Fibroblast of skin of left biceps (primary cell): ENCODE measurements around the gene GRIK1.
"Not testable (repeated sequence)": the region's sequence is repeated elsewhere in the genome, so short reads cannot be mapped to it uniquely, and the experiment has no call there.

Source experiments
- DNase-seq, 2 experiments: peaks; one replicate each; pipeline ENCODE4 v3.0.0-alpha.2; 2013; ENCODE audit warnings: low read depth in 2 of 2

The GRIK1 gene

DNA sequence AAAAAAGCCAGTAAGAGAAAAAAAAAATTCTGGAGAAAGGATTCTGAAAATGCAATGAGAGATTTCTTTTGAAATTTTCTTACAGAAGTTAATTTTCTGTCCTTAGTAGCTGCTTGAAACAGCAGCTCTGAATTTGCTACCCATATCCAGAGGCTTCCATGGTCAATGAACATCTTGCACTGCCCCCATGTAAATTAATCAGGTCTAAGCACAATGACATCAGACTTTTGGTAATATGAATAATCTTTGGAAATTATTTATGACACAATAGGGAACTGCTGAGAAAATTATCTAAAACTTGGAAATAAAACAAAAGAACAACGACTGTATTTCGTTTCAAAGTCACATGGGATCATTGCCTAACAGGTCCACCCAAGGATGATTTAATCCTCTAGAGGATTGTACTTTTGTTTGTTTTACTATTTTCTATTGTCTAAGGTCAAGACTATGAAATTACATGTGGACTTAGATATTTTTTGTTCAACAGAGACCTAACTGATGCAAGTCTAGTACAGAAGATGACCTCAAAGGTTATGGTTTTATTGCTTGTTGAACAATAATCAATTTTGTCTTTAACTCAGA lies 328.9 kb downstream of the GRIK1 start:
- no peak for DNase-seq

GRCh38 chr21:29606613-29607012 lies 333.2 kb downstream of the GRIK1 start:
- DNase-seq = no peak

- DNase-seq = not testable (repeated sequence)
These were observed 334.6 kb downstream of the GRIK1 start for GRCh38 chr21:29605219-29605618.

DNA sequence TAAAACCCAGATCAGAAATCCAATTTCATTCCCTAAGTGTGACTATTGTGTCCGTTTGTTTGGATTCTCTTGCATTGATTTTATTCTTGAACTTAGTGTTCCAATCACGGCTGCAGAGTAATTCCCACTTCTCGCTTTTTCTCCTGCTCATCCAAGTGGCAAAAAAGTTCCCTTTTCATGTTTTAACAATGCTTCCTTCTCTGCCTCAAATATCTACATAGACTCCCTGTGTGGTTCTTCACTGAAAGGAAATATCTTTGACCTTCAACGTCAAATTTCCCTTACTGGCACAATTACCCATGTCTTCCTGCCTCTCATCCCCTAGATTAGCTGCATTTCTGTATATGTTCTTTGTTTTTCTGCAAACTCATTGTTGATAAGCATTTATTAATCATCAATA lies 335.7 kb downstream of the GRIK1 start:
- no peak for DNase-seq

- no peak for DNase-seq
These were observed 338.7 kb downstream of the GRIK1 start for GRCh38 chr21:29601047-29601446.

- no peak for DNase-seq
These were observed 353.1 kb downstream of the GRIK1 start for GRCh38 chr21:29586696-29587095.

- no peak for DNase-seq
These were observed 354.3 kb downstream of the GRIK1 start for GRCh38 chr21:29585462-29585861.

DNA sequence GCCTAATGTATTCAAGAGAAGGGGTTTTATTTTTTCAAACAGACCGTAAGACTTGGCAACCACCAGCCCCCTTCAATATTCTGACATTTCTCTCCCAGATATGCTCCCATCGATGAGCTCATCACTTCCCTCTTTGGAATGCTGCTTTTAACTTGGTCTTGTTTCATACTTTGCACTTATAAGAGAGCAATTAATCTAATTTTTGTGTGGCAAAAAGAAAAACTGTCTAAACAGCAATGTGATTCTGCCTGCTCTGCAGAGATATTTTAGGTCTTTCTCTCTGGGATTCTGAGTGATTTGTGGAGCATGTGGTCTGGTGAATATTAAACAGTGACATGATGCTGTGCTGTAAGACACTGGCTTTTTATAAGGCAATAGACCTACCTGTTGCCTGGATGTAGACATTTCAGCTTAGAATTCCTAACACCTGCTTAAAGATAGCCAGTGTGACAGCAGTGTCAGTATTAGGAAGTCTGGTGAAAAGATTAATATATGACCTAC lies 356.3 kb downstream of the GRIK1 start:
- DNase-seq = no peak

- DNase-seq = no peak
These were observed 356.9 kb downstream of the GRIK1 start for GRCh38 chr21:29582855-29583254.

- no peak for DNase-seq
These were observed 358.4 kb downstream of the GRIK1 start for GRCh38 chr21:29581393-29581792.

DNA sequence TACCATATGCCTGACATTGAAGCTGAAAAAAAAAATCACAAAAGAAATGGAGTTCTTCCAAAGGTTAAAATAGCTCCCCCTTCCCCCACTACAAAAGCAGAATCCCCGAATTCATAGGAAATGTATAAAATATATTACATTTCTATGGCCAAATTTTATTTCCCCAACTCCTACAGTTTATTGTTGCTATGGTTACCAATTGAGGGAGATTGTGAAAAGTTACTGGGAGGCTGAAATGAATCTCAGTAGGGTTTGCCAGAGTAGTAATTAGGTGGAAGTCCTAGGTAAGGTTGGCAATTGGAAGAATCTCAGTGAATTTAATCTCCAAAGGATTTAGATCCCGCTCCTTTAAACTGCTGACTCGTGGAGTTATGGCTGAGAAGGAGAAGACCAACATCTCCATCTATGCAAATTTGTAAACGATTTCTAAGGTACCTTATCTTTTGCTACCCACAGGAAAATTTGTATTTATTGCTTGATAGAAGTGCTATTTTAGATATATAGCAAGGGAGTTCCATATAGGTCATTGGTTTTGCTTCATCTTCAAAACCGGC lies 359.0 kb downstream of the GRIK1 start:
- DNase-seq = no peak

- DNase-seq = no peak
These were observed 361.5 kb downstream of the GRIK1 start for GRCh38 chr21:29578306-29578705.

GRCh38 chr21:29571949-29572348 lies 367.8 kb downstream of the GRIK1 start:
- no peak for DNase-seq

DNA sequence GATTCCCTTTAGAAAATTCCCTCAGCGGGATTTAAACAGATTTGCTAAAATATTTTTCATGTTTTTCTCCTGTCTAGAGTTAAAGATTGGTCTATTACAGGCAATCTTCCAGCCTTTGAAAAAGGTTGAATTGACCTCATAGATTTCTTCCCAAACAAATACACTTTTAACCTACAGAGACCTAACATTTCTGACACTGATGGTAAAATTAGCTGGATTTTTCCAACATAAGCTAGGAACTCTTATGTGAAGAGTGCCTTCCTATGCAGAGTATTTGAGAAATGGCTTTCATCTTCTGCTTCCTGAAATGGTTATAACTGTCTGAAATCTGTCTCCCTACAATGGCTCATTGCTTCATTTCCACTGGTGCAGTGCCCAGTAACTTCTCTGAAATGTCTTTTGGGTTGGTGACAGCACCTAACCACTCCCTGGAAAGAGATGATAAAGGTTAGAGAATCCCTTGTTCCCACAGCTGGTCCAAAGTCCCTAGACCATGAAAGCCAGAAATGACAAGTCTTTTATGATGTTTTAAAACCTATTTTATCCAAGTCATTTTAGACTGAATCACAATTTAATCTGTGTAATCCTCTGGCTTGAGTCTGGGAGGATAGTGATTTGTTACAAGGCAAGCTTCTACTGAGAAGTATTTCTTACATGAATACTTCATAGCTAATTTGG lies 371.6 kb downstream of the GRIK1 start:
- DNase-seq = no peak

DNA sequence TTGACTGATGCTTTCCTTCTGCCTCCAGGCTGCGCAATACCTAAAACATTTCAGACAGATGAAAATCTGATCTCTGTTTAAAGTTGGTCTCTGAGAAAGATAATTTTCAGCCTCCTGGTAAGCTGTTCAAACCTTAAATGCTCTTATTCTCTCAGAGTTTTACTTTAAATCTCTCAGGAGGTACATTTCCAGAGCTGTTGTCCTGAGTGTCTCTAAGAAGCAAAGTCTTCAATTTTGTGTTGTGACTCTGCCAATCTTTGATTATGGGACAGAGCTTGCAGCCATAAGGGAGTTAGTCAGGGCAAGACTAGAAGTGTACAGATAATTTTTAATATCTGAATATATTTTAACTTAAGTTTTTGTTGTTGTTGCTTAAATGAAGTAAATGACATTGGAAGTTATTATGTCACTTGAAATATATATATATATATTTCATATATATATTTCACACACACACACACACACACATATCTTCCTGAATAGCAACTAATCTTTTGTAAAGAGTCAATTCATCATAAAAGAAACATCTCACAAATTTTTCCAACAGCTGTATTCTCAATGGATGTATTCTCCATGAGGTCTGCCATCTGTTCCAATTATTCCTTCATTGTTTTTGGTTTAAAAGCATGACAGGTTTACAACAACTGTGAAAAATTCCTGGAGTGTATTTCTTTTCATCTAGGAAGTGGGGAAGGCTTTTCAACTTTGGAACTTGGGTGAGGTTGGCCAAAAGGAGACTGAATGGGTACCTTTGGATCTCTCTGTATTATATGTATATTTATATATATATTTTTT lies 381.7 kb downstream of the GRIK1 start:
- no peak for DNase-seq

DNA sequence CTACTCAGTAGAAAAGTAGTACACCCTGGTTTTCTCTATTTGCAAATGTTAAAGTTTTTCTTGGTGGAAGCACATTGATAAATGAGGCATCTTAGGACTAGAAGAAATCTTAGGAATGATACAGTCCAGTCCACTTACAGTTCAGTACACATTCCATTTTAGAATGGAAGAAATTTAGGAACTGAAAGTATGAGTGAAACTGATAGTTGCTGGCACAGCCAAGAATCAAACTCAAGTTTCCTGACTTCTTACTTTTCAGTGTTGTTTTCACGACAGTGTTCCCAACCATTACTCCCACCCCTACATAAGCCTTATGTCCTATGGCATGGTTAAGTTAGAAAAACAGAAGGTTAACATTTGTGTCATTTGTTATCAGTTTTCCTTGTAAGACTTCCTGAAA lies 382.6 kb downstream of the GRIK1 start:
- DNase-seq = no peak

GRCh38 chr21:29555601-29556000 lies 384.2 kb downstream of the GRIK1 start:
- DNase-seq = no peak

DNA sequence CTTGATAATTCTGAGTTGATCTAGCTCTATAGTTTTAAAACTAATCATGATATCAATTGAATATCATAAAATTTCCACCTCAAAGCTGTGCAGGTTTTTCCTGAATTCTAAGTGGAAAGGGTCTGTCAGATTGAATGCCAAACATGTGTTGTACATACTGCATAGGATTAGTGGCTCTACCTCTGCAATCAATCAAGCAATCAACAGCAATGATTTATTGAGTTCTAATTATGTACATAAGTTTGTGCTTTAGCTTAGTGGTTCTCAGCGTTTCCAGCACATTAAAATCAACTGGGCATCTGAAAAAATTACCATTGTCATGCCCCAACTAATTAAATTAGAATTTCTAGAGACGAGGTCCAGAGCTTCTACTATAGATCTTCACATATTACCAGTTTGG lies 389.6 kb downstream of the GRIK1 start:
- peak in 1 of 2 experiments; percentile 7 for DNase-seq

DNA sequence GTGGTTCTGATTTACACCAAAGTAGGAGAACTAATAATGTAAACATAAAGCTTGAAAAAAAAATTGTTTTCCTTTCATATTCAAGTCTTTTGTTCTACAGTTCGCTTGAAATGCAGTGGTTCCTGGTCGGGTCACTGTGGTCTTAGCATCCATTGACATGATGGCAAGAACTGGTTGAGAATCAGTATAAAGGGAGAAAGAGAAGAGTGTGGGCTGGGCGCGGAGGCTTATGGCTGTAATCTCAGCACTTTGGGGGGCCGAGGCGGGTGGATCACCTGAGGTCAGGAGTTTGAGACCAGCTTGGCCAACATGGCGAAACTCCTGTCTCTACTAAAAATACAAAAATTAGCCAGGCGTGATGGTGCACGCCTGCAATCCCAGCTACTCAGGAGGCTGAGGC lies 390.2 kb downstream of the GRIK1 start:
- DNase-seq = no peak

- no peak for DNase-seq
These were observed 391.8 kb downstream of the GRIK1 start for GRCh38 chr21:29547998-29548397.

DNA sequence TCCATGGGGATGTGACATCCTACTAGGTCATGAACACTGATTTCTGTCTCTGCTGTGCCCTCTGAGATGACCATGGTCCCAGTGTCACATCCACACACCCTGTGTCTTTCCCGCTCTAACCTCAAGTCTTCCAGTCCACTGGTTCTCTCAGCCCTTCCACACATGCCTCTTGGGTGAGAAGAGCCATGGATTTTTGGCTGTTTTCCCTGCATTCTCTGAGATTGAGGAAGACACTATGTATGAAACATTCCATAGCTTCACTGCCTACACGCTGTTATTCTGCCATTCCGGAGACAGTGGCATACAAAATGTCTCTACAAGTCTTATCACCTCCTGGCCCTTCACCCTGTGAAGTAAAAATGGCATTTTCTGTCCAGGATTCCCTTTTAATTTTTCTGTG lies 393.7 kb downstream of the GRIK1 start:
- no peak for DNase-seq

DNA sequence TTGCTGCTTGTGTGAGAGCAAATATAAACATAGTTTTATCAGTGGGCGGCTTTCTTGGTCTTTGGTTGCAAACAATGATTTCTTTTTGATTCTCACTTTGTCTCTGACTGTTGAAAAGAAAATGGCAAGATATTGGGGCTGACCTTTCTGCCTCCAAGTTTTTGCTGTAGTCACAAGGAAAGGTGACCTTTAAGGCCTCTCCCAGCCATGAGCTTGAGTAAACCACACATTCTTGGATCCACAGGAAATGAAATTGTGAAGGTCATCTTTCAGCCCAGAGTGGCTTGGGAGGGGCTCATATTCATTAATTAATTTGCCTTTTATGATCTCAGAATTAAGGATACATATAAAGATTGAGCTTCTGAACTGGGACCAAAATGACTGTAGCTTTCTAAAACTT lies 399.5 kb downstream of the GRIK1 start:
- no peak for DNase-seq

DNA sequence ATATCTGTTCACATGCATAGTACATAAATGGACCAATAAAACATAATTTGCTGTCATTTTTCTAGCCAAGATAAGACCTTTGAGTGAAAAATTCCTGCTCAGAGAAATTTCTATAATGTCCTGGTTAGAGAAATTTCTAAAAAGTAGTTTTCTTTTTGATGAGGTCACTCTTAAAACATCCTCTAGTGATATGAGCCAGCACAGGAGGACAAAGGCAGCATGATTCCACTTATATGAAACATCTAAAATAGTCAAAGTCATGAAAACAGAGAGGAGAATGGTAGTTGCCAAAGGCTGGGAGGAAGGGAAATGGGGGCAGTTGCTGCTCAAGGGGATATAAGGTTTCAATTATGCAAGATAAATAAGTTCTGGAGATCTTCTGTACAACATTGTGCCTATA lies 401.7 kb downstream of the GRIK1 start:
- peak; percentile 40 to 53 for DNase-seq
